Gastroesophageal sphincter (tissue), 3 donors: ENCODE results near the gene RCC2.

Experiments used
- POLR2A ChIP-seq, 2 donors: fragments of 450-650 bp; IDR thresholded peaks; one replicate each; pipeline ENCODE4 v1.6.1; 2017; ENCODE audit warnings: antibody characterized with exemption in 2 of 2, mild to moderate bottlenecking in 2 of 2, moderate library complexity in 1 of 2
- TF ChIP-seq, protein P1 (sequence below), 4 experiments: fragments of 200-600 bp in 2 of 4; fragments of 450-650 bp in 2 of 4; sonication (generic) in 1 of 4; IDR thresholded peaks; one replicate each; pipeline ENCODE4 v1.5.1; 2017 to 2019; ENCODE audit warnings: antibody characterized with exemption in 4 of 4, mild to moderate bottlenecking in 2 of 4, moderate library complexity in 2 of 4

DNA sequence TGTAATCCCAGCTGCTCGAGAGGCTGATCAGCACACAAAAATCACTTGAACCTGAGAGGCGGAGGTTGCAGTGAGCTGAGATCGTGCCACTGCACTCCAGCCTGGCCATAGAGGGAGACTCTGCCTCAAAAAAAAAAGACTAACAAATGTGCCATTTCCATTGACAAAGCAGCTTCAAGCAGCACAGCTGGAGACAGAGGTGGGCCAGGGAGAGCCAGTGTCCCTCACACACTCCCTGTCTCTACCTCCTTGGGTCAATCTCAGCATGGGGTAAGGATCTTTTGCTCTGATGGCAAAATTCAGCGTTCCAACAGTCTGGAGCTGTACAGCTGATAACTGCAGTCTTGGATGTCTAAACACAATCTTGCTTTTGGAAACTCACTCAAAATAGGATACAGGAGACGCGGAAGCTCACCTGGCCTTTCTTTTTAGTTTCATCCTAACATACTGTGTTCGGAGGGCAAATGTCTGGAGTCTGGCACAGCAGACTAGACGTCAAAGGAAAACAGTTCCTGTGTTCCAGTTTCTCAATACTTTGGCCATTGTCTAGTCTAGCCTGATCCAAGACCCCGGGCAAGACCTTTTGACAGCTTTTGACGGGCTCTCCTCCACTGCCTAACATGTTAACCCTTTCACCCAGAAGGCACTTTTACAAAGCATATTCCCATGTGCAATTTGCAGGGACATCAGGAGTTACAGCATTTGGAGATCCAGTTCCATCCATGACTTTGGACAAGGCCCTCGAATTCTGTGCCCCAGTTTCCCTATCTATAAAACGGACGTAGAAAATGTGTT lies 2.9 kb downstream of the RCC2 start:
- no peak for TF ChIP-seq POLR2A (IDR thresholded peaks at IDR 0.05)
- TF ChIP-seq, protein P1, sequence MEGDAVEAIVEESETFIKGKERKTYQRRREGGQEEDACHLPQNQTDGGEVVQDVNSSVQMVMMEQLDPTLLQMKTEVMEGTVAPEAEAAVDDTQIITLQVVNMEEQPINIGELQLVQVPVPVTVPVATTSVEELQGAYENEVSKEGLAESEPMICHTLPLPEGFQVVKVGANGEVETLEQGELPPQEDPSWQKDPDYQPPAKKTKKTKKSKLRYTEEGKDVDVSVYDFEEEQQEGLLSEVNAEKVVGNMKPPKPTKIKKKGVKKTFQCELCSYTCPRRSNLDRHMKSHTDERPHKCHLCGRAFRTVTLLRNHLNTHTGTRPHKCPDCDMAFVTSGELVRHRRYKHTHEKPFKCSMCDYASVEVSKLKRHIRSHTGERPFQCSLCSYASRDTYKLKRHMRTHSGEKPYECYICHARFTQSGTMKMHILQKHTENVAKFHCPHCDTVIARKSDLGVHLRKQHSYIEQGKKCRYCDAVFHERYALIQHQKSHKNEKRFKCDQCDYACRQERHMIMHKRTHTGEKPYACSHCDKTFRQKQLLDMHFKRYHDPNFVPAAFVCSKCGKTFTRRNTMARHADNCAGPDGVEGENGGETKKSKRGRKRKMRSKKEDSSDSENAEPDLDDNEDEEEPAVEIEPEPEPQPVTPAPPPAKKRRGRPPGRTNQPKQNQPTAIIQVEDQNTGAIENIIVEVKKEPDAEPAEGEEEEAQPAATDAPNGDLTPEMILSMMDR (IDR thresholded peaks at IDR 0.05): no peak
